CD4-positive, alpha-beta memory T cell (primary cell): ENCODE measurements around the gene OBI1. TPM values are rescaled to one million over a fixed set of nuclear protein-coding genes. Genes with fewer than 3 reads are reported as not detected.
A peak's percentile ranks its signal among the peaks of the same experiment; 100 is the strongest.

Experiments used
- CTCF ChIA-PET: fragments of 350-600 bp; sonication (Branson Sonifier 250); formaldehyde crosslinking; loops from one replicate; lab custom pipeline; 2021; ENCODE audit warnings: inconsistent platforms; ENCODE audit not compliant: partially characterized antibody; lab: Charles Lee
- POLR2A ChIA-PET: fragments of 350-600 bp; sonication (Branson Sonifier 250); formaldehyde crosslinking; loops from one replicate; lab custom pipeline; 2021; ENCODE audit not compliant: partially characterized antibody; lab: Charles Lee
- DNase-seq, 5 donors: peaks; one replicate each; pipeline versions ENCODE4 v3.0.0 to v3.0.0-alpha.2; 2020 to 2022; ENCODE audit warnings: mixed read lengths in 1 of 5
- H3K27ac ChIP-seq: one replicate; pipeline ENCODE4 v1.7.0; 2013; ENCODE audit warnings: low read depth, low read length
- H3K27me3 ChIP-seq: 2 replicates; pipeline ENCODE4 v1.7.0; 2013; ENCODE audit warnings: mild to moderate bottlenecking, low read length, moderate library complexity; ENCODE audit not compliant: insufficient read depth
- H3K36me3 ChIP-seq: 2 replicates; pipeline ENCODE4 v1.7.0; 2013; ENCODE audit warnings: mild to moderate bottlenecking, low read length, moderate library complexity; ENCODE audit not compliant: insufficient read depth
- H3K4me1 ChIP-seq: 2 replicates; pipeline ENCODE4 v1.7.0; 2013; ENCODE audit warnings: mild to moderate bottlenecking, low read length, moderate library complexity; ENCODE audit not compliant: insufficient read depth
- H3K4me3 ChIP-seq, 2 donors: one replicate each; pipeline ENCODE4 v1.7.0; 2013; ENCODE audit warnings: low read length in 2 of 2, mild to moderate bottlenecking in 1 of 2
- H3K9me3 ChIP-seq, 2 donors: one replicate each; pipeline ENCODE4 v1.7.0; 2013; ENCODE audit warnings: low read length in 2 of 2, control low read depth in 1 of 2; ENCODE audit not compliant: control insufficient read depth in 1 of 2
- H3K27ac Mint-ChIP-seq, 7 donors: one replicate each; pipeline ENCODE4 v1.8.0; 2020 to 2021; ENCODE audit warnings: mixed read lengths in 7 of 7, mild to moderate bottlenecking in 6 of 7, inconsistent platforms in 3 of 7, moderate library complexity in 3 of 7
- H3K27me3 Mint-ChIP-seq, 2 donors: one replicate each; pipeline ENCODE4 v1.8.0; 2020 to 2021; ENCODE audit warnings: mixed read lengths in 2 of 2
- H3K36me3 Mint-ChIP-seq, 2 donors: one replicate each; pipeline ENCODE4 v1.8.0; 2020 to 2021; ENCODE audit warnings: mixed read lengths in 2 of 2, inconsistent platforms in 1 of 2, mild to moderate bottlenecking in 1 of 2
- H3K4me1 Mint-ChIP-seq, 4 donors: one replicate each; pipeline ENCODE4 v1.8.0; 2020 to 2021; ENCODE audit warnings: mixed read lengths in 4 of 4, mild to moderate bottlenecking in 1 of 4
- H3K4me3 Mint-ChIP-seq, 8 donors: one replicate each; pipeline ENCODE4 v1.8.0; 2020 to 2021; ENCODE audit warnings: mixed read lengths in 8 of 8, mild to moderate bottlenecking in 7 of 8, moderate library complexity in 6 of 8, inconsistent platforms in 3 of 8
- H3K9me3 Mint-ChIP-seq, 8 donors: one replicate each; pipeline ENCODE4 v1.8.0; 2020 to 2021; ENCODE audit warnings: mixed read lengths in 8 of 8, mild to moderate bottlenecking in 5 of 8, inconsistent platforms in 3 of 8, moderate library complexity in 1 of 8
- intact Hi-C: fragments of 100-400 bp; cut with micrococcal nuclease; formaldehyde crosslinking; loops from one replicate; pipeline ENCODE4 v1.15.1; 2023
- polyA plus RNA-seq, 2 donors: library from polyadenylated mRNA; unstranded; fragments of 300-500 nt; fragmentation: Illumina TruSeq; gene quantifications; one replicate each; pipeline ENCODE4 v1.2.3, GENCODE V29; 2021
- total RNA-seq, 2 experiments: library from RNA; stranded (reverse); gene quantifications; one replicate each; pipeline ENCODE4 v1.2.3, GENCODE V29; 2021

OBI1 gene
- total and polyA plus RNA-seq, 4 experiments from 2014 or later, result 7.8 to 16.7 (median 14.3) TPM

GRCh38 chr13:78608688-78609463 lies 50.1 kb downstream of the OBI1 start:
- H3K36me3 Mint-ChIP-seq, result peaks cover 0 to under 1% of the 10 kb centered on the region in 2 donors
- Histone ChIP-seq H3K9me3 (no peaks in the 10 kb centered on the region), H3K27me3 (peaks cover 60% of the 10 kb centered on the region), H3K36me3 (no peaks in the 10 kb centered on the region), H3K4me3 (peak overlapping the region; percentile 9 to 29), H3K27ac (no peak overlapping the region), H3K4me1 (peaks cover 32% of the 10 kb centered on the region)
- ChIA-PET CTCF (no interaction called here), POLR2A (interaction anchor here (1.8 kb wide), 1 partner anchor 9 kb away, joined by 4 read pairs; no protein-coding TSS in a partner anchor)
- peaks cover 0 to 20% (median 2%) of the 10 kb centered on the region in 8 donors for H3K9me3 Mint-ChIP-seq
- H3K4me1 Mint-ChIP-seq, result peaks cover 19 to 54% (median 35%) of the 10 kb centered on the region in 4 donors
- intact Hi-C loops, result loop anchor here (2.0 kb wide), 1 partner anchor 14 kb away; no protein-coding TSS in a partner anchor
- no peak for DNase-seq
- H3K27me3 Mint-ChIP-seq, result peaks cover 51 to 59% of the 10 kb centered on the region in 2 donors
- peak overlapping the region; percentile 73 to 87 (median 82) for H3K4me3 Mint-ChIP-seq
- peak overlapping the region in 2 of 7 donors; percentile 70 to 73 for H3K27ac Mint-ChIP-seq

DNA sequence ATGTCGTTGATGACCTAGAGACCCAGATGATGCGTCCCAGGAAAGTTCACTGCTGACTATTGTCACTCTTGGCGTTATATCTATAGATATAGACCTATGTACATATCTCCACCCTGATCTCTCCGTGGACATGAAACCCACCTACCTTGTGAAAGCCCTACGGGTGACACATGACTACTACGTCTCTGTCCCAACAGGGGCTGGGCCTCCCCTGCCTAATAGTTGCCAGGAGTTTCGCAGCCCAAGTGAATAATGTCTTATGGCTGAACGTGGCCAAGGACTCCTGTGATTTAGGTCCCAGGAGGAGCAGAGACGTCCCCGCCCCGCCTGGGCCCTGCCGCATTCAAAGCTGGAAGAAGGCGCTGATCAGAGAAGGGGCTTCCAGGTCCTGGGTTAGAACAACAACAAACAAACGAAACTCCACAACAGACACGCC lies 50.7 kb downstream of the OBI1 start:
- peaks cover 63% of the 10 kb centered on the region for H3K27me3 ChIP-seq
- peaks cover 22 to 61% (median 37%) of the 10 kb centered on the region in 4 donors for H3K4me1 Mint-ChIP-seq
- POLR2A ChIA-PET, result interaction anchor here (1.8 kb wide), 1 partner anchor 9 kb away, joined by 4 read pairs; no protein-coding TSS in a partner anchor

GRCh38 chr13:78607409-78608251 lies 51.3 kb downstream of the OBI1 start:
- H3K27ac Mint-ChIP-seq, result peak overlapping the region in 1 of 7 donors; percentile 92
- Histone ChIP-seq H3K27ac (no peak overlapping the region), H3K9me3 (no peaks in the 10 kb centered on the region), H3K4me1 (peaks cover 44% of the 10 kb centered on the region), H3K36me3 (no peaks in the 10 kb centered on the region), H3K27me3 (peaks cover 70% of the 10 kb centered on the region), H3K4me3 (no peak overlapping the region)
- DNase-seq, result no peak
- H3K9me3 Mint-ChIP-seq, result peaks cover 0 to 25% (median 3%) of the 10 kb centered on the region in 8 donors
- CTCF ChIA-PET, result interaction anchor here (1.2 kb wide), 1 partner anchor 43 kb away, joined by 3 read pairs; no protein-coding TSS in a partner anchor
- peak overlapping the region; percentile 54 to 87 (median 74) for H3K4me3 Mint-ChIP-seq
- H3K4me1 Mint-ChIP-seq, result peaks cover 24 to 64% (median 40%) of the 10 kb centered on the region in 4 donors
- intact Hi-C loops, result loop anchor here (2.0 kb wide), 1 partner anchor 13 kb away; no protein-coding TSS in a partner anchor
- POLR2A ChIA-PET, result interaction anchor here (1.8 kb wide), 1 partner anchor 8 kb away, joined by 4 read pairs; no protein-coding TSS in a partner anchor
- peaks cover 61 to 67% of the 10 kb centered on the region in 2 donors for H3K27me3 Mint-ChIP-seq
- H3K36me3 Mint-ChIP-seq, result peaks cover 0 to 5% of the 10 kb centered on the region in 2 donors

More for the DNA sequence above, 50.7 kb downstream of the OBI1 start:
- no peak overlapping the region for H3K4me3 ChIP-seq
- Mint-ChIP-seq H3K27ac (peak overlapping the region in 3 of 7 donors; percentile 20 to 70 (median 37)), H3K4me3 (peak overlapping the region; percentile 54 to 87 (median 74)), H3K9me3 (peaks cover 0 to 22% (median 2%) of the 10 kb centered on the region in 8 donors), H3K36me3 (peaks cover 0 to 3% of the 10 kb centered on the region in 2 donors), H3K27me3 (peaks cover 57 to 65% of the 10 kb centered on the region in 2 donors)
- H3K27ac ChIP-seq, result no peak overlapping the region
- DNase-seq, result no peak
- H3K9me3 ChIP-seq, result no peaks in the 10 kb centered on the region
- CTCF ChIA-PET, result no interaction called here
- H3K4me1 ChIP-seq, result peaks cover 38% of the 10 kb centered on the region
- H3K36me3 ChIP-seq, result no peaks in the 10 kb centered on the region
- intact Hi-C loops, result loop anchor here (2.0 kb wide), 1 partner anchor 13 kb away; no protein-coding TSS in a partner anchor

DNA sequence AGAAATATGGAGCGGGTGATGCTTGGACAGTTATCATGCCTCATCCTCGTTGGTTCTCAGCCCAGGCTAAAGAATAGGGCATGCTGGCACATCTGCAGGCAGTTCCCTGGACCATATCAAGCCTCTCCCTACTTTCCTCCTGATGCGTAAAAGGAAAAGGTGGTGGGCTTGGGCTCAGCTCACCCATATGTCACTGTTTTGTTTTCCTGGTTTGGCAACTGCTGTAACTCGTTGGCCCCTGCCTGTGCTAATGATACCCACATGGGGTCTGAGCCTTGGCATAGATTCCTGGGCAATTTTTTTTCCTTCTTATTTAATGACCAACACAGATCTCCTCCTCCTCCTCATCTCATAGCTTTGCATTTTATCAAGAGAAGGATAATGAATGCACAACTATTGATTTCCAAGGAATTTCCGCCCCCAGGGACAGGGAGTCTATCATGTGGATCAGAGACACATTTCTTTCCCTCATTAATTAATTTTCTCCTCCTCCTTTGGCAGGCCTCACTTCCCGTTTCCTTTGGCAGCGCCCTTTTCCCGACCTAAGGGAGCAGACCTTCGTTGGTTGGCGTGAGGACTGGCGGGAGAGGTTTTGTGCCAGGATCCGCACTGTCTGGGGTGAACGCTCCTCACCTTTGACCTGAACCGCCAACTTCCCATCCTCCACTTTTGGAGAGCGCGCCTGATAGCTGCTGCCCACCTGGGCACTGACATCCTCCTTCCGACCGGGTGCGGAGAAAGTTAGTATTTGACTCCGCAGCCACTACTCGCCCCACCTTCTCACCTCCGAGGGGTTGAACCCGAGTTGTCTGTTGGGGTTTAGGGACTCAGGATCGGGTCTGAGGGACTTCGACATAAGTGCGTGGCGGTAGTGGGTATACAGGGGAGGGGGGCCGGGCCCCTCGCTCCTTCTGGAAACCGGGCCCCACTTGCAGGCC lies 52.2 kb downstream of the OBI1 start:
- no peaks in the 10 kb centered on the region for H3K9me3 ChIP-seq
- no peak for DNase-seq
- no peak overlapping the region for H3K4me3 ChIP-seq
- Mint-ChIP-seq H3K27ac (peak overlapping the region in 2 of 7 donors; percentile 84 to 92), H3K36me3 (peaks cover 0 to 8% of the 10 kb centered on the region in 2 donors), H3K27me3 (peaks cover 65 to 72% of the 10 kb centered on the region in 2 donors), H3K4me1 (peaks cover 28 to 69% (median 45%) of the 10 kb centered on the region in 4 donors), H3K4me3 (peak overlapping the region in 7 of 8 donors; percentile 20 to 72 (median 39)), H3K9me3 (peaks cover 0 to 30% (median 5%) of the 10 kb centered on the region in 8 donors)
- intact Hi-C loops, result no loop called here
- H3K27me3 ChIP-seq, result peaks cover 74% of the 10 kb centered on the region
- no peak overlapping the region for H3K27ac ChIP-seq
- POLR2A ChIA-PET, result no interaction called here
- no peaks in the 10 kb centered on the region for H3K36me3 ChIP-seq
- CTCF ChIA-PET, result interaction anchor here (1.2 kb wide), 1 partner anchor 44 kb away, joined by 3 read pairs; no protein-coding TSS in a partner anchor
- peaks cover 48% of the 10 kb centered on the region for H3K4me1 ChIP-seq

GRCh38 chr13:78604782-78605611 lies 54.0 kb downstream of the OBI1 start:
- H3K27ac Mint-ChIP-seq, result peak overlapping the region in 1 of 7 donors; percentile 92
- no peak for DNase-seq
- peaks cover 55% of the 10 kb centered on the region for H3K4me1 ChIP-seq
- intact Hi-C loops, result no loop called here
- H3K4me3 Mint-ChIP-seq, result peak overlapping the region in 2 of 8 donors; percentile 13 to 41
- no peak overlapping the region for H3K4me3 ChIP-seq
- peaks cover 0 to 46% (median 9%) of the 10 kb centered on the region in 8 donors for H3K9me3 Mint-ChIP-seq
- peaks cover 0 to 8% of the 10 kb centered on the region in 2 donors for H3K36me3 Mint-ChIP-seq
- peaks cover 90% of the 10 kb centered on the region for H3K27me3 ChIP-seq
- peaks cover 31 to 80% (median 50%) of the 10 kb centered on the region in 4 donors for H3K4me1 Mint-ChIP-seq
- ChIA-PET CTCF (no interaction called here), POLR2A (interaction anchor here (0.9 to 1.2 kb wide), 2 partner anchors 11 to 54 kb away, joined by 3 to 5 read pairs; no protein-coding TSS in a partner anchor)
- peaks cover 71 to 82% of the 10 kb centered on the region in 2 donors for H3K27me3 Mint-ChIP-seq
- no peaks in the 10 kb centered on the region for H3K9me3 ChIP-seq
- no peak overlapping the region for H3K27ac ChIP-seq
- H3K36me3 ChIP-seq, result no peaks in the 10 kb centered on the region
